C4-2B (cell line): ENCODE measurements around the gene PSTK.

Experiments
- CTCF ChIP-seq: fragments of 450-650 bp; conservative IDR thresholded peaks from 2 replicates; pipeline ENCODE4 v1.5.1; 2017; ENCODE audit warnings: mild to moderate bottlenecking
- ZFX ChIP-seq: fragments of 450-650 bp; IDR thresholded peaks from 2 replicates; pipeline ENCODE4 v1.6.1; 2017

- no peak for TF ChIP-seq CTCF
- no peak for TF ChIP-seq ZFX
These were observed 37.4 kb downstream of the PSTK start for GRCh38 chr10:123017421-123018165.
